Activated effector memory CD4-positive, alpha-beta T cell treated with Interleukin-2 at 50 U/mL for 16 hours (primary cell): Measurements from ENCODE around the gene HTR2B.
"Not testable (repeated sequence)": the region's sequence is repeated elsewhere in the genome, so short reads cannot be mapped to it uniquely, and the experiment has no call there.

ENCODE experiments used
- DNase-seq: peaks from one replicate; pipeline ENCODE4 v3.0.0-alpha.2; 2020

The HTR2B gene

GRCh38 chr2:231124838-231125568 is at the start of gene HTR2B:
Gene HTR2B (minus strand): TSS chr2:231125042. CDS start chr2:231123764, 1,278 bp downstream.
- DNase-seq: no peak

GRCh38 chr2:231174211-231174651 is 49.4 kb upstream of the HTR2B start:
- DNase-seq: no peak

DNA sequence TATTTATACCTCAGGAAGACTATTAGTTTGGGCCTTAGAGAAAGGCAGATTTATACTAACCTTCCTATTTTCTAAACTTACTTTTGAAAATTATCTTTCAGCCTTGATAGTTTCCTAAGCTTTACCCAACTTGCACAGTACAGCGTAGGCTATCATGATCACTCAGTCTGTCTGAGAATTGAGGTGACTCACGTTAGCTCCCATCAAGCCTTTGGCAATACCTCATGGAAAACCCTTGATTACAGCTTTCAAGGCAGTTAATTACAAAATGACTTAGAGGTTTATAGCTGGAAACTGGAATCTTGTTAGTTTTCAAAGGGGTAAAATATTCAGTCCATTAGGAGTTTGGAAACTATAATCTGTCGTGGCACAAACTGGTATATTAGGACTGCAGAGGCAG is 47.2 kb upstream of the HTR2B start:
- DNase-seq: no peak

DNA sequence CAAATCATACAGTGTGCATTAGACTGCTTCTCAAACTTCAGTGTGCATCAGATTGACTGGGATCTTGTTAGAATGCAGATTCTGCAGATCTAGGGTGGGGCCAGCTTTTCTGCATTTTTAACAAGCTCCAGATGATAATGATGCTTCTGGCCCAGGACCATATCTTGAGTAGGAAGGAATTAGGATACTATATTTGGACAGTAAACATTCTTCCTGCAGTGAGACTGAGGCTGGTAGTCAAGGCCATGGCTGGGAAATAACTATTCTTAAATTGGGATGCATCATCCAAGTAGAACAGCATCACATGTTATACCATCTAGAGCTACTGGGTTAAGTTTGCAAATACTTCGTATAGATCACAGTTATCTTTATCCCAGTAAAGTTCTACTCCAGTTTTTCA is 45.2 kb upstream of the HTR2B start:
- no peak for DNase-seq

DNA sequence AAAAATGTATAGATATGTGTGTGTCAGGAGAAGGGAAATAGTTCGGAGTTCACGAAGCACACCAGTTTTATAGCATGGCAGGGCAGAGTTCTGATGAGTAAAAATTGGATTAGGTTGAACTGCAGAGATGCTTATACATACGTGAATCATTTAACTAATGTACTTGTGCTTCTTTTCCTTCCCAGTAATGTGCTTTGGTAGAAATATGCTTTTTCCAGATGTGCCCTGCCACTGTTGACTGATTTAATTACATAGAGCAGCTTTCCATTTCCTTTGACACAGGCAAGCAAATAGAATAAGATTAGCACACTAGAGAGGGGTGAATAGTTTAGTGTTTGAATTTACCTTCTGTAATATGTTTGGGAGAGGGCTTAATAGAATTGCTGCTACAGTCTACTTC is 44.6 kb upstream of the HTR2B start:
- DNase-seq: no peak

DNA sequence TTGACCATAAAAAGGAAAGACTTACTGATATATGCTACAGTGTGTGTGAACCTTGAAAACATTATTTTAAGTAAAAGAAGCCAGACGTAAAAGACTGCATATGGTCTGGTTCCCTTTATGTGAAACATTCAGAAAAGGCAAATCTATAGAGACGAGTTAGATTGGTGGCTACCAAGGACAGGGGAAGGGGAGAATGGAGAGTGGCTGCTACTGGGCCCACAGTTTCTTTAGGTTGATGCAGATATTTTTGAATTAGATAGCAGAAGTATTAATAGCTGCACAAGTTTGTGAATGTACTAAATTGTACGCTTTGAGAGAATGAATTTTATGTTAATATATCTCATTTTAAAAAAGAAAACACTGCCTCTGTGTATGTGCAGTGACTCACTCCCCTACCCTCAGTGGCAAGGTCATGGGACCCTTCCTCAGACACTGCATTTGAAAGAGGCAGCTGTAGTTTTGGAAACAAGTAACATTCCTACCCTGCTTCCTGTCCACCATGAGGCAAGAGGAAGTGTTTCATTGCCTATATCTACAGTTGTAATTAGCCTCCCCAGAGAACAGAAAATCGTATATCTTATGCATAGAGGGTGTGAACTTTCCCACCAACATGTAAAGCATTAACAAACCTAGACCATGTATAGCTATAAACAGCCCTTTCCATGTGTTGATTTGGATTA is 43.8 kb upstream of the HTR2B start:
- no peak for DNase-seq

GRCh38 chr2:231167745-231168459 is 43.1 kb upstream of the HTR2B start:
- no peak for DNase-seq

- DNase-seq: no peak
Observed at GRCh38 chr2:231163414-231164095, 38.7 kb upstream of the HTR2B start.

DNA sequence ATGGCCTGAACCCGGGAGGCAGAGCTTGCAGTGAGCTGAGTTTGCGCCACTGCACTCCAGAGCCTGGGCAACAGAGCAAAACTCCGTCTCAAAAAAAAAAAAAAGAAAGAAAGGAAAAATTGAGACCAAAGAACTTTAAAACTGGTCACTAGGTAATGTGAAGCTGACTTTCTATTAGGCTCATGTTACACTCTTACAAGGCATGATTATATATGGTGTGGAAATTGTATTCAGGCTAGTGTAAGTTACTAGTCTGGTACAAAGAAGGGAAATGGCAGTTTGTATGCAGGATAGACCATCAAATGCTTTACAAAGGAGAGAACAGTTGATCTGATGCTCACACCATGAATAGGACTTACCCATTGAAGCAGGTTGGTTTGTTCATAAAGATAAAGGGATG is 38.2 kb upstream of the HTR2B start:
- no peak for DNase-seq

DNA sequence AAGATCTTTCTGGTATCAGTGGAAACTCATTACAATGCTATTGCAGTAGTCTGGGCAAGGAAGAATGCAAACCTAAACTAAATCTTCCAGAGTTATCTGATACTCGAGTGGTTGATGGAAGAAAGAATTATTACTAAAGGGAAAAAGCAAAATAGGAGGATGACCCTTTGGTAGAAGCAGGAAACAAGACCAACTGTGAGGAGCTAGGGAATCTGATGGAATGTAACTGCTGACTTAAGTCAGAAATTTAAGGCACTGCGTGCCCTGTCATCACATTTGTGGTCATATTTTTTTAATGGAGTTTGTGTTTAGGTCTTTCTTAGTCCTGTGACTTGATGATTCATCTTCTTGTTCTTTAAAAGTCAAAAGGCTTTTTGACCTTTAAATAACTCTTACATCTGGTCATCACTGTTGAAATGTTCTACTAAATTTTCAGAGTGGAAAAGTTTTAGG is 37.1 kb upstream of the HTR2B start:
- no peak for DNase-seq

- no peak for DNase-seq
Observed at GRCh38 chr2:231161252-231161839, 36.5 kb upstream of the HTR2B start.

DNA sequence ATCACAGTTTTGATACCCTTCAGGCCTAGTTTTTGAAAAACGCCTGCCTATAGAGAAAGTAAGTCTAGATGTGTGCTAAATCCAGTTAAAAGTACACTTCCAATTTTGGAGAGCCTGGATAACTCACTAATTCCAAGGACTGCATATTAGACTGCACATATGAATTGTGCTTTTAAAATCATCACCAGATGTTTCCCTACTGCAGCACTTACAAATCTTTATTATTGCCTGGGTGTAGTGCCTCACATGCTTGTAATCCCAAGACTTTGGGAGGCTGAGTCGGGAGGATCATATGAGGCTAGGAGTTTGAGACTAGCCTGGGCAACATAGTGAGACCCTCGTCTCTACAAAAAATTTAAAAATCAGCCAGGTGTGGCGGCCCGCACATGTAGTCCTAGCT is 35.9 kb upstream of the HTR2B start:
- DNase-seq: no peak

DNA sequence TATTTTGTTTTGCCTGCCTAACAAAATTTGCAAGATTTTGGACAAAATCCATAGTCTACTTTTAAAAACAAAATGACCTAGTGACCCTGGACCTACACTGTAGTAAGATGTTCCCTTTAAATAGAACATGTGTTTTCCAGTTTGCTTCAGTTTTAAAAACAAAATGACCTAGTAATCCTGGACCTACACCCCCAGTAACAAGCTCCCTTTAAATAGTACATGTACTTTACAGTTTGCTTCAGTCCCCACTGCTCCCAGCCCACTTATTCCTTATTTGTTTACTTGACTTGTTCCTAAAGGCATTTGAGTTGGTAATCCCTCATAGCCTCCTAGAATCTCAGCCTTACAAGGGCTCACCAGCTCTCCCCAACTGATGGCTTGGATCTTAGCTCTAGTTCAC is 34.5 kb upstream of the HTR2B start:
- DNase-seq: no peak

DNA sequence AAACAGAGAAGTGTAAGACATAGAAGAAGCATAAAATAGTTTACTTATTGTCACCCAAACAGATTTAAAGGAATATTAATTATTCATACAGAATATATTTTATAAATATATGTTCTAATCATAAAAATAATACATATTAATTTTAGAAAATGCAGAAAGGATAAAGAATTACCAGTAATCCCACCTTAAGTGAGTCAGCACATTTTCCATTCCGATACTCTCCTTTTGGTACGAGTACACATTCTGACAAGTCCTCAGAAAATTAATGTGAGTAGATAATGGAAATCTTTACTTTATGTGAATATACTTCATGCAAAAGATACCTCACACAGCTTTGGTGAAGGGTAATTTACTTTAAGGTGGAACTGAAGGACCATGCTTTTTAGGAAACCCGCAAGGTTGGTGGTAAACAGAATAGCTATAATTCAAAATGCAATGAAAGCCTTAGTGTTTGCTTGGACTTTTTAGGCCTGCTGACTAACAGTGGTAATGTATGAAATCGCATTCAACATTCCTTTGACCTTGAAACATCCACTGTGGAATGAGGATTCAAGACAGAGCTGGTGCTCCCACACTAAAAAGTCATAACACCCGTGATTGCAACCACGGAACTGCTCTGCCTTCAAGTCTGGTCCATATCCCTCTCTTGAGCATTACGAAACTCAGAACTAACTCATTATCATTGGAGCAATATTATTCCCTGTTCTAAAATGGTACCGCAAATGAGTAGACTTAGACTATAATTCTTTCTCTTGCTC is 28.1 kb upstream of the HTR2B start:
- DNase-seq: no peak

- DNase-seq: no peak
Observed at GRCh38 chr2:231146665-231147064, 21.8 kb upstream of the HTR2B start.

GRCh38 chr2:231144896-231145295 is 20.1 kb upstream of the HTR2B start:
- DNase-seq: no peak

- DNase-seq: not testable (repeated sequence)
Observed at GRCh38 chr2:231140808-231141207, 16.0 kb upstream of the HTR2B start.

DNA sequence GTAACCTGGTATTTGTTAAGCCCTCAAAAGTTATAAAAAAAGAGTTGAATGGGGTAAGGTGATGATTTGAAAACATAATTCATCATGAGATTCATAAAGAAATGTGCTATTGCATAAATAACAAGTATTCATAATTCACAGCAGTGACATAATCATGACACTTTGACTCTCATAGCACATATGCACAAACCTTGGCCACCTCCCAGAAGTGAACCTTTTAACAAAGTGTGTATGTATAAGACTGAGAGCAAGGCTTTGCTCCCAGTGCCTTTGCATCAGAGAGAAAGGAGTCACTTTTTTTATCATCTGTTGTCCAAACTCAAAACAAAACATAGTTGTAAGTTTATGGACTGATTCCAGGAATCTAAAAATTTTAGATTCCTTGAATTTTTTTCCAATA is 15.0 kb upstream of the HTR2B start:
- no peak for DNase-seq

- no peak for DNase-seq
Observed at GRCh38 chr2:231138699-231139098, 13.9 kb upstream of the HTR2B start.

DNA sequence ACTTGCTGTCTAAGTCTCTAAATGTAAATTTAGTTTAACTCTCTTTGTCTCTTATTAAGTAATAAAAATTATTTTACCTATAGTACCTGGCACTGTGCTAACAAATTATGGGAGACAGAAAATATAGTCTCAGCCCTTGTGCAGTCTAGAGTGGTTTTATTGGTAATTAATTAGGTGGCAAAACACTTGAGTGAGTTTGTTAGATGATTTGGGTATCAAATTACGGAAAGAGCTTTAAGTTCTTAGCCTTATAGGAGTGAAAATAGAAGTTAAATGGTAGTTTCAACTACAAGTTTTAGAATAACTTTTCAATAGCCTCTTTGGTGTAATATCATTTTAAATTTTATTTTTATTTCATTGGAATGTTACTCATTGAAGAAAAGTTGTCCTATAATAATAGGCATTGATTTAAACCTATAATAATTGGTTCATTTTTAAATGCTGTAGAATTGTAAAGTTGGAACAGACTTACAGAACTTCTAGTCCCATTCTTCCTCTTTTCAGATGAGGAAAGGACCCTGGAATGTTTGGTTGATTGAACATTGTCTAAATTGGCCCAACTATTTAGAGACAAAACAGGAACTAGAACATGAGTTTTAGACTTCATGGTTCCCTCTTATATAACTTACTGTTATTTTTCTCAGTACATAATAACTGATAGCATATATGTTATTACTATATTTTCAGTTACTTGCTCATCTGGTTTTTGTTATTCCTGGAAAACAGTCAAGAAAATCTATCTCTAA is 10.2 kb upstream of the HTR2B start:
- no peak for DNase-seq

DNA sequence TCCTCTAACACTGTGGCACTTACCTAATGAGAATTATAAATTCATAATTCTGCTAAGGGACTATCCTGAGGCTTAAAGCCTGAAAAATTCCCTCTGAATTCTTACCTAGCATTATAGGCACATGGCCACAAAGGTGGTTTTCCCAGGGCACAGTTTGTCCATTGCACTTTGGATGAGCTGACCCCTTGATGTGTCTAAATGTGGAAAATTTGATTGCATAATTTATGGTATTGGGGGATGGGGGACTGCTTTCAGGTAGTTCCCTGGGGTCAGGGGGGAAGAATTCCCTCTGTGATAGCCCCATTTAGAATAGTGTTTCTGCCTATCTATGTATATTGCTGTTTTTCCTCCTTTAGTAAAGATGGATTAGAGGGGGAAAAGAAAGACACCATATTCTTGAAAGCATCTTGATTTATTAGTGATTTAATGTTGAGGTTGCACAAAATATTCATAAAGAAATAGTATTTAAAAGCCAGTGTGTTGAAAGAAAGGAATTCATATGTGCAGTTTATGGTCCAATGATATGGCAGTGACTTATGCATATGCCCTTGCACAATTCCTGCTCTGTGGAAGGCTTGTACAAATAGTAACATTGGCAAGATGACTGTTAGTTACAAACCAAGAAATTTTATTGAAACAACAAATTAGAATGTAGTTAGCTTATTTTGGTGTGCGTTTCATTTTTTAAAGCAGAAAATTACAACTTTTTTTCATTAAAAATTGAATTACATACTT is 8.7 kb upstream of the HTR2B start:
- no peak for DNase-seq
